DMS114 treated with DMSO at 0.1 percent for 48 hours (cell line): ENCODE results near the gene BRD9.
A peak's percentile ranks its signal among the peaks of the same experiment; 100 is the strongest.
"Not testable (repeated sequence)": the region's sequence is repeated elsewhere in the genome, so short reads cannot be mapped to it uniquely, and the experiment has no call there.

ENCODE experiments used
- DNase-seq: peaks from one replicate; lab custom pipeline; 2025; ENCODE audit not compliant: unreplicated experiment; lab: John Stamatoyannopoulos, UW

BRD9 gene

GRCh38 chr5:923281-923873 is 30.8 kb upstream of the BRD9 start:
- DNase-seq, result peak; percentile 41

GRCh38 chr5:922436-923280 is 30.1 kb upstream of the BRD9 start:
- DNase-seq, result no peak

- DNase-seq, result no peak
Measured at GRCh38 chr5:921456-922435, 29.1 kb upstream of the BRD9 start.

GRCh38 chr5:920321-920720 is 27.7 kb upstream of the BRD9 start:
- no peak for DNase-seq

- no peak for DNase-seq
Measured at GRCh38 chr5:919356-920000, 26.9 kb upstream of the BRD9 start.

- not testable (repeated sequence) for DNase-seq
Measured at GRCh38 chr5:918717-919116, 26.1 kb upstream of the BRD9 start.

GRCh38 chr5:916441-917293 is 24.1 kb upstream of the BRD9 start:
- DNase-seq, result no peak

GRCh38 chr5:915946-916345 is 23.3 kb upstream of the BRD9 start:
- DNase-seq, result no peak

GRCh38 chr5:915346-915745 is 22.7 kb upstream of the BRD9 start:
- not testable (repeated sequence) for DNase-seq

GRCh38 chr5:914612-915011 is 22.0 kb upstream of the BRD9 start:
- DNase-seq, result no peak

GRCh38 chr5:914174-914573 is 21.6 kb upstream of the BRD9 start:
- no peak for DNase-seq

GRCh38 chr5:912280-913091 is 19.9 kb upstream of the BRD9 start:
- peak; percentile 10 for DNase-seq

GRCh38 chr5:911601-912000 is 19.0 kb upstream of the BRD9 start:
- DNase-seq, result no peak

GRCh38 chr5:910769-911160 is 18.2 kb upstream of the BRD9 start:
- no peak for DNase-seq

- DNase-seq, result no peak
Measured at GRCh38 chr5:909994-910768, 17.6 kb upstream of the BRD9 start.

- no peak for DNase-seq
Measured at GRCh38 chr5:909086-909485, 16.5 kb upstream of the BRD9 start.

GRCh38 chr5:908172-908571 is 15.6 kb upstream of the BRD9 start:
- no peak for DNase-seq

GRCh38 chr5:907366-907910 is 14.8 kb upstream of the BRD9 start:
- DNase-seq, result no peak
